Activated naive CD4-positive, alpha-beta T cell treated with anti-CD3 and anti-CD28 coated beads for 36 hours (primary cell): ENCODE measurements around the gene ZFPL1. TPM values are rescaled to one million over a fixed set of nuclear protein-coding genes. Genes with fewer than 3 reads are reported as not detected.

ENCODE experiments used
- CTCF ChIA-PET: fragments of 350-600 bp; sonication (Branson Sonifier 250); formaldehyde crosslinking; loops from one replicate; lab custom pipeline; 2021; ENCODE audit warnings: antibody characterized with exemption; lab: Charles Lee
- DNase-seq: peaks from one replicate; pipeline ENCODE4 v3.0.0-alpha.2; 2020
- H3K27ac Mint-ChIP-seq: one replicate; pipeline ENCODE4 v1.8.0; 2021; ENCODE audit warnings: mild to moderate bottlenecking, mixed read lengths
- H3K27me3 Mint-ChIP-seq: one replicate; pipeline ENCODE4 v1.8.0; 2021; ENCODE audit warnings: low read depth, mixed read lengths
- H3K36me3 Mint-ChIP-seq: one replicate; pipeline ENCODE4 v1.8.0; 2021; ENCODE audit warnings: low read depth, mixed read lengths
- H3K4me1 Mint-ChIP-seq: one replicate; pipeline ENCODE4 v1.8.0; 2021; ENCODE audit warnings: low read depth, mixed read lengths
- H3K4me3 Mint-ChIP-seq: one replicate; pipeline ENCODE4 v1.8.0; 2021; ENCODE audit warnings: mild to moderate bottlenecking, moderate library complexity, mixed read lengths
- H3K9me3 Mint-ChIP-seq: one replicate; pipeline ENCODE4 v1.8.0; 2021; ENCODE audit warnings: mixed read lengths
- intact Hi-C: fragments of 100-400 bp; cut with micrococcal nuclease; formaldehyde crosslinking; loops from one replicate; pipeline ENCODE4 v1.15.1; 2023
- total RNA-seq, 2 experiments: library from RNA; stranded (reverse); gene quantifications; one replicate each; pipeline ENCODE4 v1.2.3, GENCODE V29; 2021

Gene ZFPL1
- total RNA-seq, 2 experiments from 2014 or later: 24.2 to 25.6 TPM

- DNase-seq: no peak
- Mint-ChIP-seq H3K9me3 (no peaks in the 10 kb centered on the region), H3K4me3 (no peak overlapping the region), H3K4me1 (peaks cover 12% of the 10 kb centered on the region), H3K27ac (no peak overlapping the region), H3K27me3 (no peaks in the 10 kb centered on the region), H3K36me3 (peaks cover 4% of the 10 kb centered on the region)
- intact Hi-C loops: no loop called here
- CTCF ChIA-PET: interaction anchor here (0.6 to 3.4 kb wide), 5 partner anchors 9 to 272 kb away, joined by 3 to 16 read pairs (median 4); partner anchors contain the start of genes TM7SF2 and ZNHIT2
Observed at GRCh38 chr11:65102142-65103095, 18.4 kb downstream of the ZFPL1 start.

GRCh38 chr11:65103476-65103875 lies 19.5 kb downstream of the ZFPL1 start:
- intact Hi-C loops: no loop called here
- Mint-ChIP-seq H3K27ac (no peak overlapping the region), H3K4me1 (peaks cover 6% of the 10 kb centered on the region), H3K4me3 (no peak overlapping the region), H3K9me3 (no peaks in the 10 kb centered on the region), H3K36me3 (peaks cover 4% of the 10 kb centered on the region), H3K27me3 (no peaks in the 10 kb centered on the region)
- CTCF ChIA-PET: interaction anchor here (0.6 to 3.4 kb wide), 2 partner anchors 8 to 29 kb away, joined by 3 to 16 read pairs; partner anchors contain the start of gene TM7SF2
- DNase-seq: no peak

- Mint-ChIP-seq H3K27me3 (no peaks in the 10 kb centered on the region), H3K9me3 (no peaks in the 10 kb centered on the region), H3K36me3 (peaks cover 4% of the 10 kb centered on the region), H3K4me3 (no peak overlapping the region), H3K4me1 (peaks cover 6% of the 10 kb centered on the region), H3K27ac (peak overlapping the region; percentile 6)
- no peak for DNase-seq
- CTCF ChIA-PET: no interaction called here
- intact Hi-C loops: no loop called here
Observed at GRCh38 chr11:65104628-65105027, 20.6 kb downstream of the ZFPL1 start.

GRCh38 chr11:65107078-65107477 lies 23.1 kb downstream of the ZFPL1 start:
- no peaks in the 10 kb centered on the region for H3K9me3 Mint-ChIP-seq
- H3K4me1 Mint-ChIP-seq: peaks cover 27% of the 10 kb centered on the region
- no peaks in the 10 kb centered on the region for H3K27me3 Mint-ChIP-seq
- no peak overlapping the region for H3K4me3 Mint-ChIP-seq
- DNase-seq: no peak
- H3K27ac Mint-ChIP-seq: no peak overlapping the region
- CTCF ChIA-PET: no interaction called here
- intact Hi-C loops: no loop called here
- H3K36me3 Mint-ChIP-seq: peaks cover 1% of the 10 kb centered on the region

- Mint-ChIP-seq H3K36me3 (peaks cover 1% of the 10 kb centered on the region), H3K4me3 (no peak overlapping the region), H3K9me3 (no peaks in the 10 kb centered on the region), H3K27ac (no peak overlapping the region), H3K4me1 (peaks cover 27% of the 10 kb centered on the region), H3K27me3 (no peaks in the 10 kb centered on the region)
- CTCF ChIA-PET: no interaction called here
- DNase-seq: no peak
- intact Hi-C loops: no loop called here
Observed at GRCh38 chr11:65107751-65108468, 23.9 kb downstream of the ZFPL1 start.

- Mint-ChIP-seq H3K36me3 (peaks cover 1% of the 10 kb centered on the region), H3K4me1 (peaks cover 34% of the 10 kb centered on the region), H3K4me3 (no peak overlapping the region), H3K27ac (no peak overlapping the region), H3K9me3 (no peaks in the 10 kb centered on the region), H3K27me3 (no peaks in the 10 kb centered on the region)
- no peak for DNase-seq
- intact Hi-C loops: no loop called here
- CTCF ChIA-PET: interaction anchor here (0.7 kb wide), 1 partner anchor 207 kb away, joined by 3 read pairs; no protein-coding TSS in a partner anchor
Observed at GRCh38 chr11:65108469-65109123, 24.6 kb downstream of the ZFPL1 start.

- Mint-ChIP-seq H3K4me1 (peaks cover 37% of the 10 kb centered on the region), H3K4me3 (no peak overlapping the region), H3K36me3 (peaks cover 1% of the 10 kb centered on the region), H3K27ac (peak overlapping the region; percentile 46), H3K9me3 (no peaks in the 10 kb centered on the region), H3K27me3 (no peaks in the 10 kb centered on the region)
- CTCF ChIA-PET: interaction anchor here (0.5 to 4.1 kb wide), 18 partner anchors 7 to 263 kb away, joined by 3 to 41 read pairs (median 6); partner anchors contain the start of genes ARL2, CAPN1, DPF2 and FAU
- intact Hi-C loops: loop anchor here (1.0 to 5.0 kb wide), 6 partner anchors 9 to 223 kb away; partner anchors contain the start of genes CAPN1, DPF2, POLA2 and SAC3D1
- no peak for DNase-seq
Observed at GRCh38 chr11:65109231-65110198, 25.5 kb downstream of the ZFPL1 start.

GRCh38 chr11:65110354-65110861 lies 26.4 kb downstream of the ZFPL1 start:
- CTCF ChIA-PET: interaction anchor here (0.5 to 4.1 kb wide), 27 partner anchors 8 to 264 kb away, joined by 3 to 41 read pairs (median 4); partner anchors contain the start of genes ARL2, CAPN1, CDC42EP2 and DPF2
- no peaks in the 10 kb centered on the region for H3K9me3 Mint-ChIP-seq
- no peaks in the 10 kb centered on the region for H3K27me3 Mint-ChIP-seq
- H3K4me3 Mint-ChIP-seq: peak overlapping the region; percentile 29
- intact Hi-C loops: loop anchor here (1.0 to 5.0 kb wide), 6 partner anchors 8 to 222 kb away; partner anchors contain the start of genes CAPN1, DPF2, POLA2 and SAC3D1
- peak; percentile 99 for DNase-seq
- peaks cover 38% of the 10 kb centered on the region for H3K4me1 Mint-ChIP-seq
- peaks cover under 1% of the 10 kb centered on the region for H3K36me3 Mint-ChIP-seq
- H3K27ac Mint-ChIP-seq: peak overlapping the region; percentile 46

- peaks cover 45% of the 10 kb centered on the region for H3K4me1 Mint-ChIP-seq
- H3K4me3 Mint-ChIP-seq: peak overlapping the region; percentile 80
- no peak overlapping the region for H3K27ac Mint-ChIP-seq
- peaks cover 2% of the 10 kb centered on the region for H3K36me3 Mint-ChIP-seq
- no peaks in the 10 kb centered on the region for H3K27me3 Mint-ChIP-seq
- no peak for DNase-seq
- intact Hi-C loops: loop anchor here (2.0 to 5.0 kb wide), 3 partner anchors 70 to 221 kb away; partner anchors contain the start of genes DPF2, POLA2 and SAC3D1
- no peaks in the 10 kb centered on the region for H3K9me3 Mint-ChIP-seq
- CTCF ChIA-PET: interaction anchor here (0.6 to 4.1 kb wide), 24 partner anchors 8 to 325 kb away, joined by 3 to 41 read pairs (median 5); partner anchors contain the start of genes ARL2, CAPN1, CDC42EP2 and DPF2
Observed at GRCh38 chr11:65111159-65111743, 27.2 kb downstream of the ZFPL1 start.
